KMS-11 (cell line): ENCODE data around the gene CLEC17A.
"Not testable (repeated sequence)": the region's sequence is repeated elsewhere in the genome, so short reads cannot be mapped to it uniquely, and the experiment has no call there.

Experiments used
- H2AFZ ChIP-seq: fragments of 200-600 bp; sonication (generic); 2 replicates; pipeline ENCODE4 v1.6.1; 2016; ENCODE audit warnings: antibody characterized with exemption, mixed run types, low read depth
- H3K27ac ChIP-seq: fragments of 200-600 bp; sonication (generic); 2 replicates; pipeline ENCODE4 v1.6.1; 2016; ENCODE audit warnings: mild to moderate bottlenecking, mixed run types
- H3K27me3 ChIP-seq: fragments of 200-600 bp; sonication (generic); 2 replicates; pipeline ENCODE4 v1.6.1; 2017; ENCODE audit warnings: mild to moderate bottlenecking, low read depth, mixed run types, moderate library complexity; ENCODE audit not compliant: insufficient read depth
- H3K36me3 ChIP-seq: fragments of 200-600 bp; sonication (generic); 2 replicates; pipeline ENCODE4 v1.6.1; 2017; ENCODE audit warnings: mild to moderate bottlenecking, mixed run types; ENCODE audit not compliant: insufficient read depth
- H3K4me1 ChIP-seq: fragments of 200-600 bp; sonication (generic); 2 replicates; pipeline ENCODE4 v1.6.1; 2016; ENCODE audit warnings: mild to moderate bottlenecking, low read depth, mixed run types; ENCODE audit not compliant: poor library complexity, severe bottlenecking
- H3K4me2 ChIP-seq: fragments of 200-600 bp; sonication (generic); 2 replicates; pipeline ENCODE4 v1.7.0; 2016; ENCODE audit warnings: mild to moderate bottlenecking, mixed run types
- H3K4me3 ChIP-seq: fragments of 200-600 bp; sonication (generic); IDR thresholded peaks from 2 replicates; pipeline ENCODE4 v1.6.1; 2017; ENCODE audit warnings: low read depth, low read length, mixed read lengths; ENCODE audit not compliant: insufficient read depth
- H3K79me2 ChIP-seq: fragments of 200-600 bp; sonication (generic); 2 replicates; pipeline ENCODE4 v1.6.1; 2016; ENCODE audit warnings: low read depth, mixed run types; ENCODE audit not compliant: insufficient read depth
- H3K9ac ChIP-seq: fragments of 200-600 bp; sonication (generic); 2 replicates; pipeline ENCODE4 v1.6.1; 2016; ENCODE audit warnings: mild to moderate bottlenecking, mixed run types
- H4K20me1 ChIP-seq: fragments of 200-600 bp; sonication (generic); 2 replicates; pipeline ENCODE4 v1.6.1; 2016; ENCODE audit warnings: mild to moderate bottlenecking, mixed run types; ENCODE audit not compliant: insufficient read depth
- TF ChIP-seq, protein P1 (sequence below): fragments of 200-600 bp; sonication (generic); conservative IDR thresholded peaks from 2 replicates; pipeline ENCODE4 v1.6.1; 2017; ENCODE audit warnings: low read depth, mild to moderate bottlenecking, antibody characterized with exemption, low read length, moderate library complexity, mixed read lengths

CLEC17A gene, protein sequence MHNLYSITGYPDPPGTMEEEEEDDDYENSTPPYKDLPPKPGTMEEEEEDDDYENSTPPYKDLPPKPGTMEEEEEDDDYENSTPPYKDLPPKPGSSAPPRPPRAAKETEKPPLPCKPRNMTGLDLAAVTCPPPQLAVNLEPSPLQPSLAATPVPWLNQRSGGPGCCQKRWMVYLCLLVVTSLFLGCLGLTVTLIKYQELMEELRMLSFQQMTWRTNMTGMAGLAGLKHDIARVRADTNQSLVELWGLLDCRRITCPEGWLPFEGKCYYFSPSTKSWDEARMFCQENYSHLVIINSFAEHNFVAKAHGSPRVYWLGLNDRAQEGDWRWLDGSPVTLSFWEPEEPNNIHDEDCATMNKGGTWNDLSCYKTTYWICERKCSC

DNA sequence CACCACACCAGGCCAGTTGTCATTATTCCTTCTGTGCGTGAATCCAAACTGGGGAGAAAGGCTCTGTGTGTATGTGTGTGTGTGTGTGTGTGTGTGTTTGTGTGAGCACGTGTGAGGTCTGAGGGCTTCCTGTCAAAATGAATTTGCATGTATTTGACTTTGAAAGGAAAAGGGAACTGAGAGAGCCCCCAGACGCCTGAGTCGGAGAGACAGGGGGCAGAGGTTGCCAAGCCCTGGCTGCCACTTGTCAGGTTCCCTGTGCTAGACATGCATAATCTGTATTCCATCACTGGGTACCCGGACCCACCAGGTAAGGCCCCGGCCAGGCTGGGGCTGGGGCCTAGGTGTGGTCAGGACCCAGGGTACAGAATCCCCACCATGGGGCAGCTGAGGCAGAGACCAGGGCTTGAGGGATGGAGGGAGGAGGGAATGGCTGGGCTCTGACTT is at the start of gene CLEC17A:
Gene CLEC17A (plus strand): TSS at position 191 of the 447 bp plus-strand sequence. CDS start 77 bp downstream, at position 268.
- H3K4me1 ChIP-seq: no peaks in the 10 kb centered on the region
- H3K27me3 ChIP-seq: peaks cover 2% of the 10 kb centered on the region; the same call in 1 of the 2 replicates
- no peaks in the 10 kb centered on the region for H3K36me3 ChIP-seq
- TF ChIP-seq, protein P1, sequence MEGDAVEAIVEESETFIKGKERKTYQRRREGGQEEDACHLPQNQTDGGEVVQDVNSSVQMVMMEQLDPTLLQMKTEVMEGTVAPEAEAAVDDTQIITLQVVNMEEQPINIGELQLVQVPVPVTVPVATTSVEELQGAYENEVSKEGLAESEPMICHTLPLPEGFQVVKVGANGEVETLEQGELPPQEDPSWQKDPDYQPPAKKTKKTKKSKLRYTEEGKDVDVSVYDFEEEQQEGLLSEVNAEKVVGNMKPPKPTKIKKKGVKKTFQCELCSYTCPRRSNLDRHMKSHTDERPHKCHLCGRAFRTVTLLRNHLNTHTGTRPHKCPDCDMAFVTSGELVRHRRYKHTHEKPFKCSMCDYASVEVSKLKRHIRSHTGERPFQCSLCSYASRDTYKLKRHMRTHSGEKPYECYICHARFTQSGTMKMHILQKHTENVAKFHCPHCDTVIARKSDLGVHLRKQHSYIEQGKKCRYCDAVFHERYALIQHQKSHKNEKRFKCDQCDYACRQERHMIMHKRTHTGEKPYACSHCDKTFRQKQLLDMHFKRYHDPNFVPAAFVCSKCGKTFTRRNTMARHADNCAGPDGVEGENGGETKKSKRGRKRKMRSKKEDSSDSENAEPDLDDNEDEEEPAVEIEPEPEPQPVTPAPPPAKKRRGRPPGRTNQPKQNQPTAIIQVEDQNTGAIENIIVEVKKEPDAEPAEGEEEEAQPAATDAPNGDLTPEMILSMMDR: no peak
- no peak within 1 kb of the TSS for H2AFZ ChIP-seq
- no peak within 1 kb of the TSS for H3K27ac ChIP-seq
- H3K4me3 ChIP-seq: no peak within 1 kb of the TSS
- H3K9ac ChIP-seq: no peak within 1 kb of the TSS
- no peak within 1 kb of the TSS for H3K4me2 ChIP-seq
- H3K79me2 ChIP-seq: no peaks in the 10 kb centered on the region
- H4K20me1 ChIP-seq: no peaks in the 10 kb centered on the region

DNA sequence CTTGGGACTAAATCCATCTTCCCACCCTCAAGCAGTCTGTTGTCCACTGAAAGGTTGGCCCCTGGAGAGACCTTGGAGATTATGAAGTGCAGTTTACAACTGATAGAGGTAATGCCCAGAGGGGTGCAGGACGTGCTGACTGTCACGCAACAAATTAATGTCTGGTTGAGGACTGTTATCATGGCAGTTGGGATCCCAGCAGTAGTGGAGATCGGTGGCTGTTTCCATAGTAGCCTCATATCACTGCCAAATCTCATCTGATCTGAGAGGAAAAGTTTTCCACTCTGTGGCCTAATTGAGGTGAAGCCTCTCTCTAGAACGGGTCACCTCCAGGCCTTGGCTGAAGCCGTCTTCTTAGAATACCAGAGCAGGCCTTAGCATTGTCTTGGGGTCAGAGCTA is 49.4 kb upstream of the CLEC17A start:
- Histone ChIP-seq H3K79me2 (peaks cover 38% of the 10 kb centered on the region), H3K4me2 (no peak overlapping the region), H2AFZ (no peak overlapping the region), H4K20me1 (no peaks in the 10 kb centered on the region), H3K27ac (no peak overlapping the region), H3K9ac (no peak overlapping the region), H3K4me1 (peaks cover 14% of the 10 kb centered on the region), H3K36me3 (no peaks in the 10 kb centered on the region), H3K27me3 (no peaks in the 10 kb centered on the region), H3K4me3 (no peak overlapping the region)
- TF ChIP-seq, protein P1: no peak

DNA sequence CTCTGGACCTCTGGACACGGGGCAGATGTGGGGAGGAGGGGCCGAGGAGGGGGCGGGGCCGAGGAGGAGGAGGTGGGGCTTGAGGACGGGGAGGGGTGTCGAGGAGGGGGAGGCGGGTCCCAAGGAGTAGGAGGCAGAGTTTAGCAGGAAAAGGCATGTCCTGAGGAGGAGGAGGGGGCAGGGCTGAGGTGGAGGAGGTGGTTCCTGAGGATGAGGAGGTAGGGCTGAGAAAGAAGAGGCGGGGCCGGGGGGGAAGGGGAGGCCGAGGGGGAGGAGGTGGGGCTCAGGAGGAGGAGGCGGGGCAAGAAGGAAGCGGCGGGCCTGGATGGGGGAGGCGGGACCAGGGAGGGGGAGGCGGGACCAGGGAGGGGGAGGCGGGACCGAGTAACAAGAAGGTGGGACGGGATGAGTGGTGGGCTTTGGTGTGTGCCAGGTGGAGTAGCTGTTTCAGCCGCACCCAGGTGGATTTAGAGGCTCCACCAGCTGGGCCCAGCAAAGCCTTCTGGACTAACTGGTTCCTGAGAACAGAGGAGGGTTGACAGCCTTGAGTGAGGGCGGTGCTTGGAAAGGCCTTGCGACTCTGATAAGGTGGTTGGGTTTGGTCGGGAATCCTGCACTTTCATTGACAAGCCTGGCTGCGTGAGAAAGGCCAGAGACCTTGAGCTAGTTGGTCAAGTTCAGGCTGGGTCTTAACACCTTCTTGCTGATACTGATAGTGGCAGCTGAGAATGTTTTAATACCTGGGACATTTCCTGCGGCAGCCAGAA is 45.8 kb upstream of the CLEC17A start:
- TF ChIP-seq, protein P1: no peak
- peaks cover 18% of the 10 kb centered on the region; the same call in 1 of the 2 replicates for H3K79me2 ChIP-seq
- H3K4me2 ChIP-seq: no peak overlapping the region
- H2AFZ ChIP-seq: no peak overlapping the region
- H3K27me3 ChIP-seq: no peaks in the 10 kb centered on the region
- H3K4me1 ChIP-seq: no peaks in the 10 kb centered on the region
- no peak overlapping the region for H3K9ac ChIP-seq
- H3K27ac ChIP-seq: no peak overlapping the region
- no peak overlapping the region for H3K4me3 ChIP-seq
- H3K36me3 ChIP-seq: no peaks in the 10 kb centered on the region
- no peaks in the 10 kb centered on the region for H4K20me1 ChIP-seq

DNA sequence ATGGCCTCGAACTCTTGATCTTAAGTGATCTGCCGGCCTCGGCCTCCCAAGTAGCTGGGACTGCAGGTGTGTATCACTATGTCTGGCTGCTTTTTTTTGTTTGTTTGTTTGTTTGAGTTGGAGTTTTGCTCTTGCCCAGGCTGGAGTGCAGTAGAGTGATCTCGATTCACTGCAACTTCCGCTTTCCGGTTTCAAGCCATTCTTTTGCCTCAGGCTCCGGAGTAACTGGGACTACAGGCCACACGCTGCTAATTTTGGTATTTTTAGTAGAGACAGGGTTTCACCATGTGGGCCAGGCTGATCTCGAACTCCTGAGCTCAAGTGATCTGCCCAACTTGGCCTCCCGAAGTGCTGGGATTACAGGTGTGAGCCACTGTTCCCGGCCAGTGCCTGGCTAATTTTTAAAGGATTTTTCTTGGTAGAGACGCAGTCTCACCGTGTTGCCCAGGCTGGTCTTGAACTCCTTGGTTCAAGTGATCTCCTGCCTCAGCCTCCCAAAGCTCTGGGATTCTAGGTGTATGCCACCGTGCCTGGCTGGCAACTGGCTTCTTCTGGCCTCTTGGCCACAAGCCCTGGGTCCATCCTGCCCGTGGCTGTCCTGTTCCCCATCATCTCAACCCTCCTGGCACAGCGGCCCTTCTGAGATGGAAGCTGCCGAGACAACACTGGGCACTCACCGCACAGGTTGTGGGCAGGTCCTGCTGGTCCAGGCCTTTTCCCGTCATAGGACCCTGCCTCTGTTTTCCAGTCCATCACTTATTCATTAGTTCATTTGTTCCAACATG is 42.0 kb upstream of the CLEC17A start:
- Histone ChIP-seq H3K4me3 (no peak overlapping the region), H3K79me2 (peaks cover 12% of the 10 kb centered on the region; the same call in 1 of the 2 replicates), H4K20me1 (no peaks in the 10 kb centered on the region), H3K4me2 (no peak overlapping the region), H3K9ac (no peak overlapping the region), H2AFZ (no peak overlapping the region), H3K4me1 (no peaks in the 10 kb centered on the region), H3K27me3 (no peaks in the 10 kb centered on the region), H3K27ac (no peak overlapping the region), H3K36me3 (no peaks in the 10 kb centered on the region)
- TF ChIP-seq, protein P1: no peak

DNA sequence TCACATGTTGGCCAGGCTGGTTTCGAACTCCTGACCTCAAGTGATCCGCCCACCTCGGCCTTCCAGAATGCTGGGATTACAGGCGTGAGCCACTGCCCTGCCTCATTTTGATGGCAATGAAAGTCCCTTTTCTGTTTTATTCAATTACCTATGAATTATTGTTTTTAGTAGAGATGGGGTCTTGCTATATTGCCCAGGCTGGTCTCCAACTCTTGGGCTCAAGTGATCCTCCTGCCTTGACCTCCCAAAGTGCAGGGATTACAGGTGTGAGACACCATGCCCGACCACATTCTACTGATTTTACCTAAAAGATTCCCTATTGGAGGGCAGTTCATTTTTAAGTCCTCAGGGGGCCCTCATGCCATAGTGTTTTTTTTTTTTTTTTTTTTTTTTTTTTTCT is 40.9 kb upstream of the CLEC17A start:
- H4K20me1 ChIP-seq, H3K4me2 ChIP-seq, H3K4me1 ChIP-seq, H3K36me3 ChIP-seq, H3K27me3 ChIP-seq, H3K4me3 ChIP-seq, H2AFZ ChIP-seq, H3K9ac ChIP-seq, H3K27ac ChIP-seq: not testable (repeated sequence)
- peaks cover 12% of the 10 kb centered on the region; the same call in 1 of the 2 replicates for H3K79me2 ChIP-seq
